Urinary bladder (tissue), 4 donors: ENCODE data around the gene SPDYE8. TPM values are rescaled to one million over a fixed set of nuclear protein-coding genes. Genes with fewer than 3 reads are reported as not detected.
"Not testable (repeated sequence)": the region's sequence is repeated elsewhere in the genome, so short reads cannot be mapped to it uniquely, and the experiment has no call there.

Source experiments
- DNase-seq: peaks from one replicate; pipeline ENCODE4 v3.0.0-alpha.2; 2015; ENCODE audit errors: extremely low spot score
- H3K27ac ChIP-seq: one replicate; pipeline ENCODE4 v1.5.1; 2013; ENCODE audit warnings: low read depth, mild to moderate bottlenecking, moderate library complexity
- H3K36me3 ChIP-seq: one replicate; pipeline ENCODE4 v1.6.1; 2013; ENCODE audit warnings: mild to moderate bottlenecking, moderate library complexity; ENCODE audit not compliant: insufficient read depth
- H3K4me1 ChIP-seq: one replicate; pipeline ENCODE4 v1.6.1; 2013; ENCODE audit warnings: mild to moderate bottlenecking, moderate library complexity; ENCODE audit not compliant: insufficient read depth
- H3K4me3 ChIP-seq: one replicate; pipeline ENCODE4 v1.5.1; 2013; ENCODE audit warnings: low read depth, low read length
- WGBS: extraction: QIAGEN DNeasy Blood & Tissue Kit; methylation state at CpG from one replicate; pipeline ENCODE4 v1.1.7; 2013; 5-methylcytosine and 5-hydroxymethylcytosine counted together
- polyA plus RNA-seq: library from polyadenylated mRNA; stranded (reverse); fragments of 200-250 nt; gene quantifications from one replicate; pipeline ENCODE4 v1.2.3, GENCODE V29; 2013
- small RNA-seq: library from RNA; depleted of rRNA; stranded (forward); fragments of <200 nt; gene quantifications from one replicate; pipeline ENCODE3, GENCODE V24; 2014
- total RNA-seq: library from RNA; depleted of rRNA; stranded (reverse); fragments of >200 nt; gene quantifications from one replicate; pipeline ENCODE4 v1.2.3, GENCODE V29; 2014
- donor health status: healthy with polysubstance abuse.
- donor health status: healthy.

The SPDYE8 gene
- total and polyA plus RNA-seq, 2 donors = not detected

DNA sequence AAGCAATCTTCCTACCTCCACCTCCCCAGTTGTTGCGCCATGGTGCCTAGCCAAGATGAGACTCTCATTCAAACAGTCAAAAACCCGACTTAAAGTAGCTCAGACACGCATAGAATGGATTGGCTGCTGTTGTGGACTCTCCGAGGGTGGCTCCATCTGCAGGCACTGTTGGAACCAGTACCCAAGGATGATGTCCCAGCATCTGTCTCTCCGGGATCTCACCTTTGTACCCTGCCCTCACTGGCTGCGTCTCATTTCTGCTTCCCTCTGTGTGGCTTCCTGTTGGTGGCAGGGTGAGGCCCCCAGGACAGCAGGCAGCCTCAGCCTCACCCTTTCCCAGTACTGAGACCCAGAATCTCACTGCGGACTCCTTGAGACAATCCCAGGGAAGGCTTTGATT, 54.8 kb downstream of the SPDYE8 start:
- not testable (repeated sequence) for H3K4me3 ChIP-seq, H3K27ac ChIP-seq, H3K4me1 ChIP-seq, H3K36me3 ChIP-seq, DNase-seq
- WGBS = 89% methylated on average over 3 of the region's 7 CpGs

DNA sequence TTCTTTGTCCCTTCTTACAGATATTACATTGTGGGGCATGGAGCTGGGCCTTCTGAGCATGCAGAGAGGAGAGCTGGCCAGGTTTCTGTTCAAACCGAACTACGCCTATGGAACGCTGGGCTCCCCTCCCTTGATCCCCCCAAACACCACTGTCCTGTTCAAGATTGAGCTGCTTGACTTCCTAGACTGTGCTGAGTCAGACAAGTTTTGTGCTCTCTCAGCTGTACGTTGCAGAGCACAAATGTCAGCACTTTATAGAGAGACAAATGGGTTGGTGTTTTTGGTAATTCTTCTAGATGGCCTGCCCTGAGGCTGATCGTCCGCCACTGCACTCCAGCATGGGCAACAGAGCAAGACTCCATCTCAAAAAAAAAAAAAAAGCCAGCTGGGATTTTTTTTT, 58.1 kb downstream of the SPDYE8 start:
- DNase-seq, H3K27ac ChIP-seq, H3K36me3 ChIP-seq, H3K4me1 ChIP-seq, H3K4me3 ChIP-seq: not testable (repeated sequence)
- no CpG with 5 or more reads among the region's 6 CpGs for WGBS

Small RNAs within 50 kb of the gene (small RNA-seq; reads per million reads assigned to genes)
- not detected for gene RF00019

Other genes starting within 250 kb of the SPDYE8 start
- gene TYW1B, start 201.6 kb downstream of the SPDYE8 start, total RNA-seq = 4.9 TPM
- gene TYW1B, start 201.6 kb downstream of the SPDYE8 start, polyA plus RNA-seq = 2.6 TPM
- 7.2 TPM for gene POM121, start 104.7 kb downstream of the SPDYE8 start, total RNA-seq
- gene POM121, start 104.7 kb downstream of the SPDYE8 start, polyA plus RNA-seq = 21.2 TPM
- not detected for gene TRIM74, start 60.3 kb downstream of the SPDYE8 start, total RNA-seq
- 0.41 TPM for gene TRIM74, start 60.3 kb downstream of the SPDYE8 start, polyA plus RNA-seq
- not detected for gene SPDYE11, start 28.1 kb upstream of the SPDYE8 start, total RNA-seq
- not detected for gene SPDYE11, start 28.1 kb upstream of the SPDYE8 start, polyA plus RNA-seq
- not detected for gene SPDYE9, start 56.3 kb upstream of the SPDYE8 start, total RNA-seq
- gene SPDYE9, start 56.3 kb upstream of the SPDYE8 start, polyA plus RNA-seq = not detected